ENCODE results near the gene PPP2CA.

PPP2CA gene

DNA sequence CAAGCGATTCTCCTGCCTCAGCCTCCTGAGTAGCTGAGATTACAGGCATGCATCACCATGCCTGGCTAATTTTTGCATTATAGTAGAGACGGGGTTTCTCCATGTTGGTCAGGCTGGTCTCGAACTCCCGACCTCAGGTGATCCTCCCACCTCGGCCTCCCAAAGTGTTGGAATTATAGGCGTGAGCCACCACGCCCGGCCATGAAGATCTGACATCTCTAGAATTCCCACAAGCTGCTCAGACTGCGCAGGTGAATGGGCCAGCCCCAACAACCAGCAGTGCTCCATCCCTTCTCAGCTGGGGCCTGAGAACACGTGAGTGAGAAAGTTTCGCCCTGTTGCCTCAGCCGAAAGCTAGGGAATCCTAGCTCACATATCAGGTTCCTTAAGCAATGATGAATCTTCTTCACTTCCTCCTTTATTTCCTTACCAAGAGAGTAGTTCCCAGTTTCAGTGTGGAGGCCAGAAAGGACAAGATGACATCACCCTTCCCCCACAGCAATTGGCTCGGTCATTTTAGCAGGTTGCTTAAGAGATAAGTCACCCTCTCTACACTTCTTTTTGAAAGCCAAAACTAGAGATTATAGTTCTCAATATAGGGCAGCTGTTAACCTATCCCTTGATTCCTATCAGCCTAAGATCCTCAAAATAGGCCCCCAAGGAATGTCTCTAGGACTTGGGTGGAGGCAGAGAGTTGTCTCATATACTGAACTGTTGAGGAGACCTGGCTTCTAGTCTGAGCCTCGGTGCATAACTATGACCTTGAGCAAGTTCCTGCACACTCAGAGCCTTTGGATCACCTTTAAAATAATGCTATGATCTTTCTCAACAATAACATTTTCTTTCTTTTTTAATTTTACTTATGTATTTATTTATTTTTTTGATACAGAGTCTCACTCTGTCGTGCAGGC is 23.9 kb upstream of the PPP2CA start:
- TF ChIP-seq, protein P1, sequence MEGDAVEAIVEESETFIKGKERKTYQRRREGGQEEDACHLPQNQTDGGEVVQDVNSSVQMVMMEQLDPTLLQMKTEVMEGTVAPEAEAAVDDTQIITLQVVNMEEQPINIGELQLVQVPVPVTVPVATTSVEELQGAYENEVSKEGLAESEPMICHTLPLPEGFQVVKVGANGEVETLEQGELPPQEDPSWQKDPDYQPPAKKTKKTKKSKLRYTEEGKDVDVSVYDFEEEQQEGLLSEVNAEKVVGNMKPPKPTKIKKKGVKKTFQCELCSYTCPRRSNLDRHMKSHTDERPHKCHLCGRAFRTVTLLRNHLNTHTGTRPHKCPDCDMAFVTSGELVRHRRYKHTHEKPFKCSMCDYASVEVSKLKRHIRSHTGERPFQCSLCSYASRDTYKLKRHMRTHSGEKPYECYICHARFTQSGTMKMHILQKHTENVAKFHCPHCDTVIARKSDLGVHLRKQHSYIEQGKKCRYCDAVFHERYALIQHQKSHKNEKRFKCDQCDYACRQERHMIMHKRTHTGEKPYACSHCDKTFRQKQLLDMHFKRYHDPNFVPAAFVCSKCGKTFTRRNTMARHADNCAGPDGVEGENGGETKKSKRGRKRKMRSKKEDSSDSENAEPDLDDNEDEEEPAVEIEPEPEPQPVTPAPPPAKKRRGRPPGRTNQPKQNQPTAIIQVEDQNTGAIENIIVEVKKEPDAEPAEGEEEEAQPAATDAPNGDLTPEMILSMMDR (conservative IDR thresholded peaks at IDR 0.05; ENCODE audit: low read depth, low read length), result no peak

DNA sequence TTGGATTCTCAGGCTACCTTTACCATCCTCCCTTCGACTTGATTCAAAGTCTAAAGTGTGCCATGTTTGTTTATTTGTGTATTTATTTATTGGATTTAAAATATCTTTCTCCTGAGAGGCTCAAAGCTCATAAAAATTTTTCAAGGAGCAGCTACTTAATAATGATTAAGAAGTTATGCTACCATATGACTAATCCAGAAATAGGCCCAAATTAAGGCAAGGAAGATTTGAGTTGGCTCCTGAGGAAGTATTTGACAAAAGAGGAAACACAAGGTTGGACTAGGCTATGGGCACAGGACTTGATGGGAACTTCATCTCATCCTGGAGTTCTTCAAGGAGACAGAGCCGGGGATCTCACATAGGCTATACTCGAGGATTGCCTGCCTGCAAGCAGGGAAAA is 22.4 kb upstream of the PPP2CA start:
- DNase-seq (ENCODE audit: low read depth), result no peak
- no peak overlapping the region for H3K4me3 ChIP-seq (ENCODE audit: low read length)
- TF ChIP-seq, protein P1 (conservative IDR thresholded peaks at IDR 0.05; ENCODE audit: low read depth, low read length), result no peak

More for the DNA sequence above, 23.9 kb upstream of the PPP2CA start:
- no peak for DNase-seq (ENCODE audit: low read depth)
- no peak overlapping the region for H3K4me3 ChIP-seq (ENCODE audit: low read length)

GRCh38 chr5:134247428-134248224 is 21.8 kb upstream of the PPP2CA start:
- TF ChIP-seq, protein P1 (conservative IDR thresholded peaks at IDR 0.05; ENCODE audit: low read depth, low read length), result no peak
- DNase-seq (ENCODE audit: low read depth), result peak; percentile 78
- H3K4me3 ChIP-seq (ENCODE audit: low read length), result no peak overlapping the region

- DNase-seq (ENCODE audit: low read depth), result no peak
- TF ChIP-seq, protein P1 (conservative IDR thresholded peaks at IDR 0.05; ENCODE audit: low read depth, low read length), result no peak
- H3K4me3 ChIP-seq (ENCODE audit: low read length), result no peak overlapping the region
Observed at GRCh38 chr5:134246771-134247427, 21.0 kb upstream of the PPP2CA start.

DNA sequence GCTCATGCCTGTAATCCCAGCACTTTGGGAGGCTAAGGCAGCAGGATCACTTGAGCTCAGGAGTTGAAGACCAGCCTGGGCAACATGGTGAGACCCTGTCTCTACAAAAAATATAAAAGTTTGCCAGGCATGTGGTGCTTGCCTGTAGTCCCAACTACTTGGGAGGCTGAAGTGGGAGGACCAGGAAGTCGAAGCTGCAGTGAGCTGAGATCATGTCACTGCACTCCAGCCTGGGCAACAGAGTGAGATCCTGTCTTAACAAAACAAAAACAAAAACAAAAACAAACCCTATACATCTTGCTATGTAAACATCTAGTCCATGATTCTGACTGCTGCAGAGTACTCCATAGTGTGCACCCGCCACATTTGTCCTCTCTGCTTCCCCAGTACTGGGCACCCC is 19.8 kb upstream of the PPP2CA start:
- DNase-seq (ENCODE audit: low read depth), result no peak
- H3K4me3 ChIP-seq (ENCODE audit: low read length), result no peak overlapping the region
- TF ChIP-seq, protein P1 (conservative IDR thresholded peaks at IDR 0.05; ENCODE audit: low read depth, low read length), result no peak

GRCh38 chr5:134245101-134245604 is 19.3 kb upstream of the PPP2CA start:
- TF ChIP-seq, protein P1 (conservative IDR thresholded peaks at IDR 0.05; ENCODE audit: low read depth, low read length), result no peak
- DNase-seq (ENCODE audit: low read depth), result no peak
- no peak overlapping the region for H3K4me3 ChIP-seq (ENCODE audit: low read length)

All from retinal pigment epithelial cell (primary cell).